Gastrocnemius medialis (tissue), 4 donors: ENCODE data around the gene SACS. TPM values are rescaled to one million over a fixed set of nuclear protein-coding genes. Genes with fewer than 3 reads are reported as not detected.

Source experiments
- ATAC-seq, 2 donors: fragments of 150-250 bp; one replicate each; pipeline ENCODE4 v1.9.1; 2016
- DNase-seq, 2 donors: peaks; one replicate each; pipeline ENCODE4 v3.0.0-alpha.2; 2019
- H3K27ac ChIP-seq, 4 donors: fragments of 200-600 bp; sonication (generic); 1 replicate in 1 of 4; 2 replicates in 3 of 4; pipeline ENCODE4 v1.5.1; 2016 to 2018; ENCODE audit warnings: mild to moderate bottlenecking in 2 of 4, moderate library complexity in 1 of 4
- H3K27me3 ChIP-seq, 3 donors: fragments of 200-600 bp; sonication (generic) in 2 of 3; 1 replicate in 1 of 3; 2 replicates in 2 of 3; pipeline versions ENCODE4 v1.5.1 to v1.6.0; 2016 to 2019; ENCODE audit warnings: mild to moderate bottlenecking in 1 of 3, moderate library complexity in 1 of 3
- H3K36me3 ChIP-seq, 2 donors: fragments of 200-600 bp; sonication (generic) in 1 of 2; one replicate each; pipeline ENCODE4 v1.5.1; 2017 to 2018
- H3K4me1 ChIP-seq, 2 donors: fragments of 200-600 bp; sonication (generic) in 1 of 2; one replicate each; pipeline ENCODE4 v1.5.1; 2016 to 2017; ENCODE audit warnings: mild to moderate bottlenecking in 2 of 2
- H3K4me3 ChIP-seq, 4 donors: fragments of 200-600 bp; sonication (generic) in 3 of 4; 1 replicate in 1 of 4; 2 replicates in 3 of 4; pipeline ENCODE4 v1.5.1; 2016 to 2019; ENCODE audit warnings: mild to moderate bottlenecking in 2 of 4
- H3K9me3 ChIP-seq, 3 donors: fragments of 200-600 bp; sonication (generic) in 2 of 3; 1 replicate in 1 of 3; 2 replicates in 2 of 3; pipeline ENCODE4 v1.5.1; 2016 to 2019
- CTCF ChIP-seq, 5 experiments: fragments of 450-650 bp in 3 of 5; fragments of 200-600 bp in 2 of 5; sonication (generic) in 2 of 5; IDR thresholded peaks in 4 of 5; conservative IDR thresholded peaks in 1 of 5; 1 replicate in 4 of 5; 2 replicates in 1 of 5; pipeline ENCODE4 v1.5.1; 2016 to 2019; ENCODE audit warnings: antibody characterized with exemption in 5 of 5, mild to moderate bottlenecking in 3 of 5, moderate library complexity in 3 of 5
- POLR2A ChIP-seq, 2 donors: fragments of 450-650 bp; IDR thresholded peaks; one replicate each; pipeline ENCODE4 v1.6.1; 2017; ENCODE audit warnings: antibody characterized with exemption in 2 of 2, mild to moderate bottlenecking in 2 of 2, moderate library complexity in 2 of 2
- in situ Hi-C, 4 donors: fragments of 200-750 bp; cut with MboI; loops; one replicate each; pipeline versions ENCODE4 v1.15.0 to v1.8.0; 2017; ENCODE audit warnings: low sequenced_read_pairs in 4 of 4
- intact Hi-C: fragments of 100-400 bp; cut with DNase I; formaldehyde crosslinking; loops from one replicate; pipeline ENCODE4 v1.15.1; 2023; ENCODE audit warnings: low total_unique reads
- total RNA-seq, 4 donors: library from RNA; depleted of rRNA; stranded (reverse); fragments of >200 nt; gene quantifications; one replicate each; pipeline versions ENCODE4 v1.1.0 to v1.2.3, GENCODE V29; 2016

Gene SACS
- total RNA-seq, 4 donors from 2014 or later, result 23.8 to 36.5 (median 31.8) TPM

GRCh38 chr13:23359882-23360281 is 73.6 kb downstream of the SACS start:
- Histone ChIP-seq H3K27ac (peak overlapping the region in 3 of 4 donors; percentile 0 to 49 (median 27)), H3K36me3 (peaks cover 0 to 65% of the 10 kb centered on the region in 2 donors), H3K4me3 (no peak overlapping the region), H3K9me3 (no peaks in the 10 kb centered on the region), H3K27me3 (no peaks in the 10 kb centered on the region), H3K4me1 (peaks cover 4 to 9% of the 10 kb centered on the region in 2 donors)
- DNase-seq (no peak), ATAC-seq (peak; percentile 62 to 80)
- intact Hi-C loops (no loop called here), in situ Hi-C loops (no loop called here)
- TF ChIP-seq POLR2A (IDR thresholded peaks at IDR 0.05) (no peak), CTCF (IDR thresholded peaks at IDR 0.05 in 4 of 5, conservative IDR thresholded peaks at IDR 0.05 in 1 of 5) (no peak)

GRCh38 chr13:23357349-23357748 is 76.2 kb downstream of the SACS start:
- peaks cover 4 to 7% of the 10 kb centered on the region in 2 donors for H3K4me1 ChIP-seq
- peak in 1 of 2 donors; percentile 58 for ATAC-seq

GRCh38 chr13:23356368-23356767 is 77.1 kb downstream of the SACS start:
- H3K9me3 ChIP-seq, result no peaks in the 10 kb centered on the region
- no peaks in the 10 kb centered on the region for H3K27me3 ChIP-seq
- no peak overlapping the region for H3K27ac ChIP-seq
- DNase-seq, result no peak
- H3K4me1 ChIP-seq, result peaks cover 4 to 7% of the 10 kb centered on the region in 2 donors
- intact Hi-C loops, result no loop called here
- no peak for ATAC-seq
- H3K4me3 ChIP-seq, result no peak overlapping the region
- in situ Hi-C loops, result no loop called here
- TF ChIP-seq CTCF (IDR thresholded peaks at IDR 0.05 in 4 of 5, conservative IDR thresholded peaks at IDR 0.05 in 1 of 5), result no peak
- no peak for TF ChIP-seq POLR2A (IDR thresholded peaks at IDR 0.05)
- peaks cover 0 to 50% of the 10 kb centered on the region in 2 donors for H3K36me3 ChIP-seq

More at GRCh38 chr13:23357349-23357748, 76.2 kb downstream of the SACS start:
- H3K27ac ChIP-seq, result no peak overlapping the region
- DNase-seq, result no peak
- H3K27me3 ChIP-seq, result no peaks in the 10 kb centered on the region
- intact Hi-C loops (no loop called here), in situ Hi-C loops (no loop called here)
- no peaks in the 10 kb centered on the region for H3K9me3 ChIP-seq
- H3K36me3 ChIP-seq, result peaks cover 0 to 50% of the 10 kb centered on the region in 2 donors
- no peak overlapping the region for H3K4me3 ChIP-seq
- peak in 1 of 5 experiments; percentile 13 for TF ChIP-seq CTCF (IDR thresholded peaks at IDR 0.05 in 4 of 5, conservative IDR thresholded peaks at IDR 0.05 in 1 of 5)
- no peak for TF ChIP-seq POLR2A (IDR thresholded peaks at IDR 0.05)

GRCh38 chr13:23354520-23354919 is 79.0 kb downstream of the SACS start:
- Histone ChIP-seq H3K4me3 (no peak overlapping the region), H3K36me3 (peaks cover 0 to 50% of the 10 kb centered on the region in 2 donors), H3K9me3 (no peaks in the 10 kb centered on the region), H3K27ac (no peak overlapping the region), H3K27me3 (no peaks in the 10 kb centered on the region), H3K4me1 (peaks cover 2 to 4% of the 10 kb centered on the region in 2 donors)
- ATAC-seq (no peak), DNase-seq (no peak)
- TF ChIP-seq CTCF (IDR thresholded peaks at IDR 0.05 in 4 of 5, conservative IDR thresholded peaks at IDR 0.05 in 1 of 5) (no peak), POLR2A (IDR thresholded peaks at IDR 0.05) (no peak)
- in situ Hi-C loops (no loop called here), intact Hi-C loops (no loop called here)

- Histone ChIP-seq H3K27ac (no peak overlapping the region), H3K4me3 (no peak overlapping the region), H3K27me3 (no peaks in the 10 kb centered on the region), H3K36me3 (peaks cover 0 to 33% of the 10 kb centered on the region in 2 donors), H3K9me3 (no peaks in the 10 kb centered on the region), H3K4me1 (peaks cover 19 to 26% of the 10 kb centered on the region in 2 donors)
- no peak for ATAC-seq
- TF ChIP-seq CTCF (IDR thresholded peaks at IDR 0.05 in 4 of 5, conservative IDR thresholded peaks at IDR 0.05 in 1 of 5) (no peak), POLR2A (IDR thresholded peaks at IDR 0.05) (no peak)
- in situ Hi-C loops (no loop called here), intact Hi-C loops (no loop called here)
- no peak for DNase-seq
Observed at GRCh38 chr13:23352161-23352560, 81.3 kb downstream of the SACS start.
